Measurements from ENCODE around the gene NDUFAB1. TPM values are rescaled to one million over a fixed set of nuclear protein-coding genes. Genes with fewer than 3 reads are reported as not detected.

The NDUFAB1 gene
- total RNA-seq, 1 donor from 2014 or later = 76.0 TPM

GRCh38 chr16:23578101-23578830 lies 17.9 kb downstream of the NDUFAB1 start:
- Mint-ChIP-seq H3K27me3 (ENCODE audit: unreplicated experiment) (no peaks in the 10 kb centered on the region), H3K27ac (ENCODE audit: unreplicated experiment) (no peak overlapping the region), H3K36me3 (ENCODE audit: unreplicated experiment) (no peaks in the 10 kb centered on the region), H3K4me1 (ENCODE audit: low read depth, unreplicated experiment) (no peaks in the 10 kb centered on the region), H3K4me3 (ENCODE audit: unreplicated experiment) (no peak overlapping the region), H3K9me3 (ENCODE audit: unreplicated experiment) (no peaks in the 10 kb centered on the region)
- no peak for DNase-seq
- no peak for TF ChIP-seq CTCF (IDR thresholded peaks at IDR 0.05; ENCODE audit: partially characterized antibody, unreplicated experiment)

- Mint-ChIP-seq H3K27me3 (ENCODE audit: unreplicated experiment) (no peaks in the 10 kb centered on the region), H3K36me3 (ENCODE audit: unreplicated experiment) (no peaks in the 10 kb centered on the region), H3K27ac (ENCODE audit: unreplicated experiment) (no peak overlapping the region), H3K9me3 (ENCODE audit: unreplicated experiment) (no peaks in the 10 kb centered on the region), H3K4me3 (ENCODE audit: unreplicated experiment) (no peak overlapping the region), H3K4me1 (ENCODE audit: low read depth, unreplicated experiment) (no peaks in the 10 kb centered on the region)
- DNase-seq = no peak
- no peak for TF ChIP-seq CTCF (IDR thresholded peaks at IDR 0.05; ENCODE audit: partially characterized antibody, unreplicated experiment)
Observed at GRCh38 chr16:23577493-23577892, 18.6 kb downstream of the NDUFAB1 start.

- Mint-ChIP-seq H3K27me3 (ENCODE audit: unreplicated experiment) (no peaks in the 10 kb centered on the region), H3K36me3 (ENCODE audit: unreplicated experiment) (no peaks in the 10 kb centered on the region), H3K4me1 (ENCODE audit: low read depth, unreplicated experiment) (no peaks in the 10 kb centered on the region), H3K27ac (ENCODE audit: unreplicated experiment) (no peak overlapping the region), H3K9me3 (ENCODE audit: unreplicated experiment) (no peaks in the 10 kb centered on the region), H3K4me3 (ENCODE audit: unreplicated experiment) (no peak overlapping the region)
- no peak for TF ChIP-seq CTCF (IDR thresholded peaks at IDR 0.05; ENCODE audit: partially characterized antibody, unreplicated experiment)
- DNase-seq = no peak
Observed at GRCh38 chr16:23575834-23576233, 20.3 kb downstream of the NDUFAB1 start.

GRCh38 chr16:23573817-23574216 lies 22.3 kb downstream of the NDUFAB1 start:
- Mint-ChIP-seq H3K27me3 (ENCODE audit: unreplicated experiment) (no peaks in the 10 kb centered on the region), H3K9me3 (ENCODE audit: unreplicated experiment) (no peaks in the 10 kb centered on the region), H3K4me3 (ENCODE audit: unreplicated experiment) (no peak overlapping the region), H3K36me3 (ENCODE audit: unreplicated experiment) (no peaks in the 10 kb centered on the region), H3K27ac (ENCODE audit: unreplicated experiment) (no peak overlapping the region), H3K4me1 (ENCODE audit: low read depth, unreplicated experiment) (no peaks in the 10 kb centered on the region)
- TF ChIP-seq CTCF (IDR thresholded peaks at IDR 0.05; ENCODE audit: partially characterized antibody, unreplicated experiment) = no peak
- no peak for DNase-seq

- H3K4me1 Mint-ChIP-seq (ENCODE audit: low read depth, unreplicated experiment) = no peaks in the 10 kb centered on the region
- DNase-seq = no peak
- no peaks in the 10 kb centered on the region for H3K36me3 Mint-ChIP-seq (ENCODE audit: unreplicated experiment)
- H3K27ac Mint-ChIP-seq (ENCODE audit: unreplicated experiment) = no peak overlapping the region
- H3K9me3 Mint-ChIP-seq (ENCODE audit: unreplicated experiment) = no peaks in the 10 kb centered on the region
- no peak for TF ChIP-seq CTCF (IDR thresholded peaks at IDR 0.05; ENCODE audit: partially characterized antibody, unreplicated experiment)
- no peaks in the 10 kb centered on the region for H3K27me3 Mint-ChIP-seq (ENCODE audit: unreplicated experiment)
- H3K4me3 Mint-ChIP-seq (ENCODE audit: unreplicated experiment) = peak overlapping the region; percentile 49
Observed at GRCh38 chr16:23572394-23572793, 23.7 kb downstream of the NDUFAB1 start.
